B cell (primary cell): Measurements from ENCODE around the gene TRPM8.

ENCODE experiments used
- EZH2 ChIP-seq: IDR thresholded peaks from 2 replicates; pipeline ENCODE4 v1.6.1; 2012; ENCODE audit warnings: borderline replicate concordance, low read depth, mild to moderate bottlenecking, moderate library complexity, low read length; ENCODE audit not compliant: insufficient read depth, poor library complexity, severe bottlenecking
- TF ChIP-seq, protein P1 (sequence below): fragments of 200-600 bp; IDR thresholded peaks from one replicate; pipeline ENCODE4 v1.8.0; 2022; ENCODE audit warnings: antibody characterized with exemption, mild to moderate bottlenecking

DNA sequence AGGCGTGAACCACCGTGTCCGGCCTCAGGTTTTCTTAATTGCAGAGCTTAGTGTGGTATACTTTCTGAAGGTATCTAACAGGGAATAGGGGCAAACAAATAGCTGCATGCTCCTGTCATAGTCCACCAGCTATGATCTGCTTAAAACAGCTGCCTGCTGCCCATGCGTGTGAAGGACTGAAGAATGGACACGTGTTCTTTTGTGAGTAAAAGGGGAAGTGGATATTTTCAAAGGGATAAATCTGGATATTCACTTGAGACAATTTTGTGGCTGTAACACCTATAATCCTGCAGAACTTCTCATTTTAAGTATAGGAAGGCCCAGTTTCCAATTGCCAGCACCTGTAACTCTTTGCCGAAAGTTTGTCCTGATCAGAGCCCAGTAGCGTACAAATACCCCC, 44.7 kb downstream of the TRPM8 start:
- TF ChIP-seq, protein P1, sequence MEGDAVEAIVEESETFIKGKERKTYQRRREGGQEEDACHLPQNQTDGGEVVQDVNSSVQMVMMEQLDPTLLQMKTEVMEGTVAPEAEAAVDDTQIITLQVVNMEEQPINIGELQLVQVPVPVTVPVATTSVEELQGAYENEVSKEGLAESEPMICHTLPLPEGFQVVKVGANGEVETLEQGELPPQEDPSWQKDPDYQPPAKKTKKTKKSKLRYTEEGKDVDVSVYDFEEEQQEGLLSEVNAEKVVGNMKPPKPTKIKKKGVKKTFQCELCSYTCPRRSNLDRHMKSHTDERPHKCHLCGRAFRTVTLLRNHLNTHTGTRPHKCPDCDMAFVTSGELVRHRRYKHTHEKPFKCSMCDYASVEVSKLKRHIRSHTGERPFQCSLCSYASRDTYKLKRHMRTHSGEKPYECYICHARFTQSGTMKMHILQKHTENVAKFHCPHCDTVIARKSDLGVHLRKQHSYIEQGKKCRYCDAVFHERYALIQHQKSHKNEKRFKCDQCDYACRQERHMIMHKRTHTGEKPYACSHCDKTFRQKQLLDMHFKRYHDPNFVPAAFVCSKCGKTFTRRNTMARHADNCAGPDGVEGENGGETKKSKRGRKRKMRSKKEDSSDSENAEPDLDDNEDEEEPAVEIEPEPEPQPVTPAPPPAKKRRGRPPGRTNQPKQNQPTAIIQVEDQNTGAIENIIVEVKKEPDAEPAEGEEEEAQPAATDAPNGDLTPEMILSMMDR: no peak
- TF ChIP-seq EZH2: no peak
